HG03039 (cell line): ENCODE results near the gene AVPI1.
"Not testable (repeated sequence)": the region's sequence is repeated elsewhere in the genome, so short reads cannot be mapped to it uniquely, and the experiment has no call there.

ENCODE experiments used
- ATAC-seq: cut with Tn5 transposase; IDR thresholded peaks from one replicate; pipeline ENCODE4 v1.9.1; 2021; ENCODE audit warnings: mild to moderate bottlenecking, moderate library complexity; ENCODE audit not compliant: unreplicated experiment

Gene AVPI1

DNA sequence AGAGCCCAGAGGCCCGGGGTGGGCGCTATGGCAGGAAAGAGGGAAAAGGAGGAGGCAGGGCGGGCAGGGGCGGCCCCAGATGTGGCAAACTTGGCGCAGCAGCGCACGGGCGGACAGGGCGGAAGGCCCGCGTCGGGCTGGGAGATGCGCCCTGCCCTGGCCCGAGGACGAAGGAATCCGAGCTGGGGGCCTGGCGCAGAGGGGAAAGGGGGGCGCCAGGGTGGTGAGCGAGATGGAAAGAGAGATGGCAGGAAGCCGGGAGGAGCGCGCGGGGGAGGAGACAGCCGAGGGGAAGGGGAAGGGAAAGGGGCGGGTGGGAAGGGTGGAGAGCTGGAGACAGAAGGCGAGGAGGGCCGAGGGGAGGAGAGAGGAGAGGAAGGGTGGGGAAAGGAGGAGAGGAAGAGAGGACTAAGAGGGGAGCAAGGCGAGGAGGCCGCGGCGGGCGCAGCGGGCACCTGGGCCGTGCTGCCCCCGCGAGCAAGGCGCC lies 26.3 kb upstream of the AVPI1 start, which contains the start of gene MARVELD1:
TSS of gene MARVELD1 (plus strand) at position 392 of the 487 bp plus-strand sequence. CDS start 147 bp downstream, outside the sequence.
- ATAC-seq, result no peak

DNA sequence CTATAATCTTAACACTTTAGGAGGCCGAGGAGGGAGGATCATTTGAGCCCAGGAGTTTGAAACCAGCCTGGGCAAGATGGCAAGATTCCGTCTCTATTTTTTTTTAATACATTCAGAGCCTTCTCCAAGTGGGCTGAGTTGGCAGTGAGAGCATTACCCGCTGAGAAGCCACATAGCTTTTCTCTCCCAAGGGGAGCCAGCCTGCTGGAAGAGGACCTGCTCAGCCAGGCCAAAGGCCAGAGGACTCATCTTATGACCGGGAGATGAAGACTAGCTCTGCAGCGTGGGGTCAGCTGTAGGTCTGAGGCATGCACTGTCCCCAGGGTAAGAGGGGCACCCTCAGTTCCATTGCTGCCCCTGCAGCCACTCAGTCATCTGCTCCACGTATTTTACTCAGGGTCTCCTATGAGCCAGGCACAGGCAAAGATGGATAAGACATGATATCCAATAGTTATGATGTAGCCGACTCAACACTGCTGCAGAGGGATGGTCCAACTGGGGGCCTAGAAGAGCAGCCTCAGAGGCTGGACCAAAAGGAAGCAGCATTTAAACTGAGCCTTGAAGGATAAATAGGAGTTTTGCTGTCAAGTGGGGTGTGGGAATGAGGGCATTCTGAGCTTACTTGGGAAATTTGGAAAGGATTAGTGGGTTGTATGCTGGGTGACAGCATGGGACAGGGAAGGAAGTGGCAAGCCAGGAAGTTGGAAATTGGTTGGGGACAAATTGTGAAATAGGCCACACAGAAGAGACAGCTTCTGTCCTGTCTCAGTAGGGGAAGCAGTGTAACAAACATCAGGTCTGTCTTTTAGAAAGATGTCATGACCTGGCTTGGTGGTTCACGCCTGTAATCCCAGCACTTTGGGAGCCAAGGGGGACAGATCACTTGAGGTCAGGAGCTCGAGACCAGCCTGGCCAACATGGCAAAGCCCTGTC lies 24.9 kb upstream of the AVPI1 start:
- no peak for ATAC-seq

DNA sequence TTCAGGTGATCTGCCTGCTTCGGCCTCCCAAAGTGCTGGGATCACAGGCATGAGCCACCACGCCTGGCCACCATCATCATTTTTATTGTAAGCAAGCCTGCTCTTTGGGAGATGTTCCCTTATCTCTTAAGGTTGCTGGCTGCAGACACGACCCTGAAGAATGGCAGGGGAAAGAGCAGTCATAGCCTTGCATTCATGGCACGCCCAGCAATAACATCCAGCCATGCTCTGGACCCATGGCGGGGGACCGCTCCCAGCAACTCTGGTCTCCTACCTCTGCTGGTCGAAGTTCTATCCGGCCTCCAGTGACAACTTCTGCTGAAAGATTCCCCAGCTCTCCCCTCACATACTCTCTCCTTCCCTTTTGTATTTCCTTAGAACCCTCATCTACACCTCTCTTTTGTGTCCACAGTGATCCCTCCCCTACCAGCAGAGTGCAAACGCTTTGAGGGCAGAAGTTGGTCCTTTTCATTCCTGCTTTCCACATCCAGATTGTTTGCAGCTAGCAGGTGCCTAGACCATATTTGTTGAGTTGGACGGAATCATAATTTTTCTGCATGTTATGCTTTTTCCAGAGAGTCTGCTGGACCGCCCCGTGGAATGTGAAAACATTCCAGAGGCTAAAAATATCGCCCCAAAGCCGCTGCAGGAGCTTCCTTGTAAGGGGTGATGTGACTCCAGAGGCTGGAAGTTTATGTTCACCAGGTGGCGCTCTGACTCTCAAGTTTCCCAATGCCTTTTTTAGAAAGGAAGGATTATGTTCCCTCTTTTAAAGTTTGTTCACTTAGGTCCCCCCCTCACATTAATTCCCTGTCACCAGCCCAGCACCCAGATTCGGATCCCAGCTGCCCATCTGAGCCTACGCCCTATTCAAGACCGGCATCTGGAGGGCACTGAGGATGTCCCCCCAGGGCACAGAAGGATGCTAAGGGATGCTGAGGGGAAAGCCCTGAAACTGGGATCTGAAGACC lies 22.2 kb upstream of the AVPI1 start:
- no peak for ATAC-seq

DNA sequence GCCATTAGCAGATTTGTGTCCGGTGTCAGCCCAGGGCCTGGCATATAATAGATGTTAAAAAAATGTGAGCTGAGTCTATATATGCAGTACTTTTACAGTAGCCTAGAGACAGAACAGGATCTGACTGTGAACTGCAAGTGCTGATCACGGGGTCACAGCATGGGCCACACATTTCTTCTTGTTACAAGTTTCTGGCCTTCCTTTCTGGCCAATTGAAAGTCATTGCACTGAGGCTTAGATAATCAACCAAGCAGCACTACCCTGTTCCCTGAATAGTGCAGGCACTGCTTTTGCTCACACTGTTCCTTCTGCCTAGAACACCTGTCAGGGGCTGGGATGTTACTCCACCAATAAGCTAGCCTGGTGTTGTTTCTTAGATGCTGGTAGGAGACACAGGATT lies 21.1 kb upstream of the AVPI1 start:
- no peak for ATAC-seq

DNA sequence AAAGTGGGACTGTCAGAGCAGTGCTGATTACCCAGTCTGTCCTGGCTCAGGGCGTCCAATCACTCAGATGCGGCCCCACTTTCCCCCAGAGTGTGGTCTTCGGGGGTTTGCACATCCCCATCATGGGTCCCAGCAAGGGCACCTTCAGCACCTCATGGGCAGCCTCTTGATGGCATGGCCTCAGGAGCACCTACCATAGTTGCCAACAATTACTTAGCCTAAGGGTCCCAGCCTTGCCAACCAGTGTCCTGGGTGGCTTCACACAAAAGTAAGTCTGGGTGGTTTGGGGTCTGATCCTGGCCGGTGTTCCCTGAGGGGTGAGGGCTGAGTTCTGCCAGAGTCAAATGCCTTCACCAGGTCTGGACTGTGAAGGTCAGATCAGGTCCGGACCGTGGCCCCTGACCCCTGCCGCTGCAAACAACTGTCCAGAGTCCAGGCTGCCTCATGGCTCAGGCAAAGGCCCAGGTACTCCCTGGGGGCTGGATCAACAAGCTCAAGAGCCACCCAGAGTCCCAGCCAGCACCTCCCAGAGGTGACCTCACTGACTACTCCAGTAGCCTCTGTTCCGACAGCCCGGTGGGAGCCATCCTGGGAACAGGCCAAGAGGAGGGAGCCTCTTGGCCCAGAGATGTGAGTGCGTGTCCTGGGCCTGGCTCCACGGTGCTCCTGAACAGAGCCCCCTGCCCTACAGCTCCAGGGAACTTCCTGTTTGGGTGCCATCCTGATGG lies 20.3 kb upstream of the AVPI1 start:
- no peak for ATAC-seq

DNA sequence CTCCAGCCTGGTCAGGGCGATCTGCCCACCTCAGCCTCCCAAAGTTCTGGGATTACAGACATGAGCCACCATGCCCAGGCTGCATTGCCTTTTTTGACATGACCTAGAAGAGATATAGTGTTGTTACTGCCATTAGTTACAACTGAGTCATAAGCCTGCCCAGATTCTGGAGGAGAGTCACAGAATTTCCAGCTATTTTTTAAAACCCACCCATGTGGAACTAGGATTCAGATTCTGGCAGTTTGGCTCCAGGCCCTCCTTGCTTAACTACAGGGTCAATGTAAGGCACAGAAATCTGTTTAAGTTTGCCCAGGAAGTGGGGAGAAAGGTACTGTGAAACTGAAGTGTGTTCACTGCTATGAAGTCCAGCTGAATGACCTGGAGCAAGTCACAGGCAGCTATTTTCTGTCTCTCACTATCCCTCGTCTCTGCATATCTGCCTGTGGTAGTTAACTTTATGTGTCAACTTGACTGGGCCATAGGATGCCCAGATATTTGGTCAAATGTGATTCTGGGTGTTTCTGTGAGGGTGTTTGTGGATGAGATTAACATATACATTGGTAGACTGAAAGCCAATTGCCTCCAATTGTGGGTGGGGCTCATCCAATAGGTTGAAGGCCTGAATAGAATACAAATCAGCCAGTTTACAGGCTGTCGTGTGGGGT lies 18.1 kb upstream of the AVPI1 start:
- no peak for ATAC-seq

DNA sequence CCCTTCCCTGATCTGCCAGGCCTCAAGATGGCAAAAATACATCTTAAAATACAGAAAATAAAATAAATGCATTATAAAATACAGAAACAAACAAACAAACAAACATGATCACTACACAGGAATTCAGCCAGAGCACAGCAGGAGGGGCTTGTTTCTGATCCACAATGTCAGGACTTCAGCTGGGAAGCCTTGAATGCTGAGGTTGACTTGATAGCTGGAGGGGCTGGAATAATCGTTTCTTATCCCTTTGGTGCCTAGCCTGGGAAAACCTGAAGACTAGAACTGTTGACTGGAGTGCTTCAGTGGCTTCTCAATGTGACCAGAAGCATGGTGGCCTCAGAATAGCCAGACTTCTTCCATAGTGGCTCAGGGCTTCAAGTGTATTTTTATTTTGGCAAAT lies 17.3 kb upstream of the AVPI1 start:
- no peak for ATAC-seq

DNA sequence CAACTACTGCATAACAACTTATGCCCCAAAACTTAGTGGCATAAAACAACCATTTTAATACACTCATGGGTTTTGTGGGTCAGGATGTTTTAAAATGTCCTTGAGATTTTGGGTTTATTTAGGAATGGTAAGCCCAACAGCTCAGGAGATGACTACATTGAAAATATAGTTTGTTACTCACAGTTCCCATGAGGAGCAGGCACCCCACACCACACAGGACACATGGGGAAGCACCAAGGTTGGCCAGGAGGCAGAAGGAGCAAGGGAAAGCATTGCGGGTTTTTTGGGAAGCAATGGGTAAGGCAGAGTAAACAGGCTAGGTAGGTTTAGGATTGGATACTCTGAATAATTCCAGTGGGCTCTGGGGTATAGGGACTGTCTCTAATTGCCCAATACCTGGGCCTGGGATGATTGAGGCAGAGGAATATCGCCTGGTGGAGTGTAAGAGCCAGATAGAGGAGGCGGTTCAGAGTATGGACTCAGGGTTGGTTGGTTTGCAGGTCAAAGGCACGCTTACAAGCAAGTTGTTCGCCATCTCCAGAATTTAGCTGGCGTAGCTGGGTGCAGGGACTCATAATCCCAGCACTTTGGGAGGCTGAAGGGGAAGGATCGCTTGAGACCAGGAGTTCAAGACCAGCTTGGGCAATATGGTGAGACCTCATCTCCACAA lies 16.5 kb upstream of the AVPI1 start:
- ATAC-seq, result no peak

DNA sequence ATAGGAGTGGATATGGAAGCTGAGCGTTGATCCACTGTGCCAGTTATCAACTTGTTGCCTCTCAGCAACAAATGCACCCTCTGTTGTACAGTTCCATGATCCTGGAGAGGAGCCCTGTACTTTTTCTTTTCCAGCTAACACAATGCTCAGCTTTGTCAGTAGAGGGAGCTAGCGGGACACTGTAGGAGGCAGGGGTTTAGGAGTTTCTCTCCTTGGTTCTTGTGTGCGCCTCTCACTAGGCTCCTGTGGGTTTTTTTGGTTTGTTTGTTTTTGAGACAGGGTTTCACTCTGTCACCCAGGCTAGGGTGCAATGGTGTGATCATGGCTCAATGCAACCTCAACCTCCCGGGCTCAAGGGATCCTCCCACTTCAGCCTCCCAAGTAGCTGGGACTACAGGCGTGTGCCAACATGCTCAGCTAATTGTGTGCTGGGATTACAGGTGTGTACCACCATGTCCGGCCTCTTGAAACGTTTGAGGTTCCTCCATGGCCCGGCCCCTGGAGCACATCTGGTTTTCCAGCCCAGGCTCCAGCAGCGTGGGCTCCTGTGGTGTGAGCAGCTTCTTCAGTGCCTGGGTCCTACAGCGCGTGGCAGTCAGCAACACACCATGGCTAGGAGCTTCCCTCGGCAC lies 14.5 kb upstream of the AVPI1 start:
- ATAC-seq, result no peak

DNA sequence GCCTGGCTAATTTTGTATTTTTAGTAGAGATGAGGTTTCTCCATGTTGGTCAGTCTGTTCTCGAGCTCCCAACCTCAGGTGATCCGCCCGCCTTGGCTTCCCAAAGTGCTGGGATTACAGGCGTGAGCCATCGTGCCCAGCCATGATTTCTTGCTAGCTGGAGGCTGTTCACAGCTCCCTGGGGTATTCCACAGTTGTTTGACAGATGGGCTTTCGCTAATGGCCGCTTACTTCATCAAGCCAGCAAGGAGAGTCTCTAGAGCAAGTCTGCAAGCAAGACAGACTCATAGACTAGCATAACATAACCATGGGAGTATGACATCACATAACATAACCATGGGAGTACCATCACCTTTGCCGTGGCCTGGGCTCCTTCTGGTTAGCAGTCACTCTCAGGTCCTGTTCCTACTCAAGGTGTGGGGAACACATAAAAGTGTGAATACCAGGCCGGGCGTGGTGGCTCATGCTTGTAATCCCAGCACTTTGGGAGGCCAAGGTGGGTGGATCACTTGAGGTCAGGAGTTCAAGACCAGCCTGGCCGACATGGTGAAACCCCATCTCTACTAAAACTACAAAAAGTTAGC lies 11.1 kb upstream of the AVPI1 start:
- not testable (repeated sequence) for ATAC-seq

DNA sequence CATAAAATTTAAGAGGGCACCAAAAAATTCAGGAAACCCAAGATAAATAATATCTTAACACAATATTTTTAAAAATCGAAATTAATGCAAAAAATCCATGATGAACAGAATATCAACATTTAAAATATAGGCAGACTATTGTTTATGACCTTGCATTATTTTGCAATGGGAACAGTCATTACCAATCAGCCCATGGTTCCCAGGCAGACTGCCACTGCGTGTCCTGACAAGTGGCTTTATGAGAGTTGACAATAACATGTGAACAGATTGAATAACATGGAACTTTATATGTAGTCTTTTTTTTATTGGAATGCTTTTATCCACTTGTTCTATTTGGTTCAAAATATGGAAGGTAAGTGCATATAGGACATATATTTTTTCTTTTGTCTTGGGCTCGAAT lies 3.1 kb upstream of the AVPI1 start:
- no peak for ATAC-seq

DNA sequence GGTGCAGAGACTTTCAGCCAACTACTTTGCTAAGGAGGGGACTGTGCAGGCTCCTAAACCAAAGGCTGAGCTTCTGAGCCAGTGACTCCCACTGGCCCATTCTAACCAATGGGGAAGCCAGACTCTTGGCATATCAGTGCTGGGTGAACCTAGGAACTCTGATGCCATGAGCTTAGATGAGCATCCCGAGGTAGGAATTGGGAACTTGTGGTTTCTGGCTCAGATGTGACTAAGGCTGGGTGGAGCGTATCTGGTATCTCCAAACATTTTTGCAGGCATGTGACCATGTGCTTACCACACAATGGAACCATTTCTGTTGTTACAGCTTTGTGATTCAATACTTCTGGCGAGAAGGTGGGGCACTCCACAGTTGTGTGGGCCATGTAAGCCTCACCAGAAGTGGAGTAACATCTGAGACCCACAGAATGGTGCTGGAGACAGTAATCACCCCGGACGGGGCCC lies 2.5 kb upstream of the AVPI1 start:
- no peak for ATAC-seq

DNA sequence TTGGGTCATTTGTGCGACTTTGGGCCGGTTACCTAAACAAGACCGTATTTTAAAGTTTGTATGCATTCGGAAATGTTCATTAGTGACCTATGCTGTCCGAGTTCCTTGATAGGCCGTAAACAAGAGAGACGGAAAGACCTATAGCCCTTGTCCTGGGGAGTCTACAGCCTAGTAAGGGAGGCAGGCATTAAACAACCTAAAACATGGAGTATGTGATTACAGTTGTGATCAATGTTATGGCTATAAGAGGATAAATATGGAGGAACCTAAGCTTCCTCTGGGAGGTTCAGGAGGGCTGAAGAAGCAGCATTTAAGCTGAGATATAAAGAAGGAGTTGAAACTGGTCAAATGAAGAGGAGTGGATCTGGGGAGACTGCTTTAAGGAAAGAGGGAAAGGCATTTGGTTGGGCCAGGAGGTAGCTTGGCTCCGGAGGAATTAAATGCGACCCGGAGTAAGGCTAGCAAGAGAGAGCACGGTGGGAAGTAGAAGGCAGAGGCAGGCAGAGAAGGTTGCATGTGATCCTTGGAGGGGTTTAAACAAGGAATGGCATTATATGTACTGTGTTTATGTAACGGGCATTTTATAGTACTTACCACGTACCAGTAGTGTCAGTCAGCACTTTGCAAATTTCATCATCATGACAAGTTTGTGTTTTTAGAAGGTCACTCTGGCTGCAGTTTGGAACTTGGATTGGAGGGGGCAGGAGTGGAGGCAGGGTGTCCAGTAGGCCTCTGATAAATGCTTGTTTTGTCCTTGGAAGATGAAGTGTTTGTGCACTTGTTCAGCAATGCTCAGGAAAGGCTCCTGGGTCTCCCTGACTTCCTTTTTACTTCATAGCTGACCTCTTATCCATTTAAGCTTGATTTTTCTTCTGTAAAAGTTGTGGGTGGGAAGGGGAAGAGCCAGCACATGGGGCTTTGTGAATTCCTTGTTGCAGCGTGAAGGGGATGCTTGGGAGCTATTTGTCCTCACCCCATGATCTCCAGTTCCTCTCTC lies 1.0 kb upstream of the AVPI1 start:
- ATAC-seq, result no peak

DNA sequence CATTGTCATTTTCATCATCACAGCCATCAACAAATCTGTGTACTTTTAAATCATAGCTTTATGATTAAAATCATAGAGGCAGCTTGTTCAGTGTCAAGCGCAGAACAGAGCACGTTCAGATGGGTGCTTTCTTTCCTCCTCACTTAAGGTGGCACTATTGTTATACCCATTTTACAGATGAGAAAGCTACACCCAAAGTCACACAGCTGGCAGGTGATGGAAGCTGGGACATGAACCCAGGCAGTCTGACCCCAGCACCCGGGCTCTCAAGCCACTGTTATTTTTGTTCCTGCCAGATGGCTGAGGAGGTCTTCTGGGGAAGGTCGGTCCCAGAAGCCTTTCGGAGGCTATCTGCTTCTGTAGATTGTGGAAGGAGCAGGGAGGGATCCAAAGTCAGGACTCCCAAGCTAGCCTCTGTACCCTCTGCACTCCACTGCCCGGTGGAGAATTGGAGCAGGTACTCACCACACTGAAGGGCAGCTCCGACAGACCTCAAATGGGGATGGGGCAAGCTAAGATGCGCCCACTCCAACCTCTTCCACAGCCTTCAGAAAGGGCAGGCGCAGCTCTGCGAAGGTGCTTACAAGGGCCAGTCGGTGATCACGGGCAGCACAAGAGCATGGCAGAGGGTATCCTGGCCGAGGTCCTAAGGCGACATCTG lies 610 bp downstream of the AVPI1 start:
- ATAC-seq, result no peak

DNA sequence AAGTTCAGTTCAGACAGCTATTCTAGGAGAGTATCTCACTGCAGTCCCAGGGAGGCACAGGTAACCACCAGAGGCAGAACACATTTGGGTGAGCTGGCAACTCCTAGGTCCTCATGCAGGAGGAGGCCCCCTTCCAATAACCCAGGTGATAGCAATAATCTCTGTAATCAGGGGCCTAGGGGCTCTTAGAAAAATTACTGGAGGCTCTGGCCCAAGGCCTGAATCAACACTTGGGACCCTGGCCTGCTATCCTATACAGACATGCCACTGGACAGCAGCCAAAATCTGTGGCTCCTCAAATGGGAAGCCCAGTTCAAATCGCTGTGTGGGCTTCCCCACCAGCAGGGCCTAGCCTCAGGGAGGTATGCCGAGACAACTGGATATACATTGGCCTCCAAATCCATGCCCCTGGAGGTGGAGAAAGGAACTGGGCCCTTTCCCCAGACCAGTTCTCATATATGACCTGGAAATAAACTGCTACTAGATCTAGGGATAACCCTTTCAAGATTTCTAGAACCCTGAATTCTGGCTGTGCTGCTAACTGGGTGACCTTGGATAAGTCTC lies 1.6 kb downstream of the AVPI1 start:
- no peak for ATAC-seq

DNA sequence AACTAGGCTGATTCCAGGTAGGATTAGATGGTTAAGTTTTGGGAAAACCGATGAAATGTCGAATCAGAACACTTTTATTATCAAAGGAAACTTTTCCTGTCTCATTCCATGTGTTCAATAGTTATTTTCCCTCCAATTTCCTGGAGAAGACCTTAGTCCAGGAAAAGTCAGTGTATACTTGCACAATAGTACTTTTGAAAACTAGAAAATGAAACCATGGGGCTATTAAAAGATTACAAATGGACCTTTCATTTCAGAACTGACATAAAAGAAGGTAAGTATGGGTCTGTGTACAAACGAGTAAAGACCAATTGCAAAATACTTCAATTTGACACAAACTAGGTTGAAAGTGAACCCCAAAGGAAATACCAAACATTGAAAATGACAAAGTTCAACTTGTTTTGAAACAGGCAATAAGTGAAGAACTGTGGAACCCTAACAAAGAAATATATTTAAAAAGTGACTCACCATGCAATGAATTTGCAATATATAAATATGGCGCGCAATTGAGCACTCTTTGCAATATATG lies 2.1 kb downstream of the AVPI1 start:
- ATAC-seq, result no peak
